OCI-LY7 (cell line): ENCODE results near the gene TOMM20. TPM values are rescaled to one million over a fixed set of nuclear protein-coding genes. Genes with fewer than 3 reads are reported as not detected.
"Not testable (repeated sequence)": the region's sequence is repeated elsewhere in the genome, so short reads cannot be mapped to it uniquely, and the experiment has no call there.

ENCODE experiments used
- BruUV-seq: library from RNA; stranded (reverse); fragments of 400-500 nt; replicated peaks from 2 replicates; lab custom pipeline; 2021; lab: Mats Ljungman, UMichigan
- CTCF ChIA-PET: fragments of 300-600 bp; sonication (Branson Sonifier 250); formaldehyde crosslinking; loops from one replicate; lab custom pipeline; 2022; ENCODE audit warnings: antibody characterized with exemption; ENCODE audit not compliant: unreplicated experiment; lab: Charles Lee
- POLR2A ChIA-PET: fragments of 300-600 bp; sonication (Branson Sonifier 250); formaldehyde crosslinking; loops from one replicate; lab custom pipeline; 2022; ENCODE audit warnings: antibody characterized with exemption; lab: Charles Lee
- DNase-seq: peaks from one replicate; pipeline ENCODE4 v3.0.0-alpha.2; 2015; ENCODE audit warnings: low spot score
- H2AFZ ChIP-seq: fragments of 200-600 bp; sonication (generic), shearing (Covaris generic); 2 replicates; pipeline ENCODE4 v1.6.1; 2014; ENCODE audit warnings: mild to moderate bottlenecking, antibody characterized with exemption, low read length, moderate library complexity
- H3K27ac ChIP-seq: fragments of 200-600 bp; sonication (generic); 2 replicates; pipeline ENCODE4 v1.5.1; 2014; ENCODE audit warnings: mixed run types, low read depth, mild to moderate bottlenecking, moderate library complexity, low read length, inconsistent platforms; ENCODE audit not compliant: poor library complexity, severe bottlenecking
- H3K36me3 ChIP-seq: fragments of 200-600 bp; sonication (generic); 2 replicates; pipeline ENCODE4 v1.6.1; 2014; ENCODE audit warnings: mild to moderate bottlenecking, antibody characterized with exemption, low read length, moderate library complexity, mixed read lengths; ENCODE audit not compliant: insufficient read depth
- H3K4me1 ChIP-seq: fragments of 200-600 bp; sonication (generic); 2 replicates; pipeline ENCODE4 v1.5.1; 2014; ENCODE audit warnings: mild to moderate bottlenecking, low read length; ENCODE audit not compliant: insufficient read depth, poor library complexity, severe bottlenecking
- H3K4me2 ChIP-seq: fragments of 200-600 bp; sonication (generic); 2 replicates; pipeline ENCODE4 v1.6.1; 2014; ENCODE audit warnings: mild to moderate bottlenecking, low read length
- H3K4me3 ChIP-seq: fragments of 200-600 bp; sonication (generic); 2 replicates; pipeline ENCODE4 v1.5.1; 2014; ENCODE audit warnings: mild to moderate bottlenecking, low read depth, low read length; ENCODE audit not compliant: poor library complexity, severe bottlenecking
- H3K79me2 ChIP-seq: fragments of 200-600 bp; sonication (generic); 2 replicates; pipeline ENCODE4 v1.6.1; 2016; ENCODE audit warnings: low read depth, mild to moderate bottlenecking, low read length, moderate library complexity, mixed read lengths; ENCODE audit not compliant: insufficient read depth
- H3K9me2 ChIP-seq: fragments of 200-600 bp; sonication (generic); 2 replicates; pipeline ENCODE4 v1.6.1; 2016; ENCODE audit warnings: mild to moderate bottlenecking, low read length, mixed read lengths; ENCODE audit not compliant: insufficient read depth
- H3K9me3 ChIP-seq: fragments of 200-600 bp; sonication (generic); 2 replicates; pipeline ENCODE4 v1.6.1; 2014; ENCODE audit warnings: mild to moderate bottlenecking, mixed run types, low read length, mixed read lengths
- H4K20me1 ChIP-seq: fragments of 200-600 bp; sonication (generic); 2 replicates; pipeline ENCODE4 v1.6.1; 2014; ENCODE audit warnings: mild to moderate bottlenecking, antibody characterized with exemption, low read length, moderate library complexity, mixed read lengths; ENCODE audit not compliant: insufficient read depth
- CTCF ChIP-seq: fragments of 200-600 bp; sonication (generic); conservative IDR thresholded peaks from 2 replicates; pipeline ENCODE4 v1.5.1; 2014; ENCODE audit warnings: mild to moderate bottlenecking, antibody characterized with exemption, low read length, moderate library complexity, mixed read lengths
- EZH2phosphoT487 ChIP-seq: fragments of 200-600 bp; sonication (generic); IDR thresholded peaks from 2 replicates; pipeline ENCODE4 v1.6.1; 2018; ENCODE audit warnings: low read depth, borderline replicate concordance, mild to moderate bottlenecking, mixed run types, antibody characterized with exemption, low read length, moderate library complexity, mixed read lengths
- intact Hi-C: fragments of 100-400 bp; cut with micrococcal nuclease; formaldehyde crosslinking; loops from one replicate; pipeline ENCODE4 v1.10.0; 2022; ENCODE audit not compliant: unreplicated experiment
- total RNA-seq, 2 experiments: library from RNA; depleted of rRNA in 1 of 2; stranded (reverse); fragments of >200 nt in 1 of 2; shearing (Covaris generic) in 1 of 2; gene quantifications; 2 replicates each; pipeline ENCODE4 v1.2.3, GENCODE V29; 2014 to 2022

Gene TOMM20
- total RNA-seq, 2 experiments from 2014 or later: 76.7 to 133 TPM

- Histone ChIP-seq H3K27ac (peak overlapping the region; percentile 62), H3K4me1 (peaks cover 58% of the 10 kb centered on the region), H3K4me2 (peak overlapping the region; percentile 61), H2AFZ (peak overlapping the region; percentile 94), H4K20me1 (no peaks in the 10 kb centered on the region), H3K4me3 (peak overlapping the region; percentile 23), H3K79me2 (no peaks in the 10 kb centered on the region), H3K9me2 (no peaks in the 10 kb centered on the region), H3K36me3 (no peaks in the 10 kb centered on the region), H3K9me3 (no peaks in the 10 kb centered on the region)
- BruUV-seq: no TSS peak
- no peak for DNase-seq
- CTCF ChIA-PET: no interaction called here
- intact Hi-C loops: loop anchor here (2.0 kb wide), 1 partner anchor 63 kb away; no protein-coding TSS in a partner anchor
- TF ChIP-seq CTCF: no peak
- TF ChIP-seq EZH2phosphoT487: no peak
- POLR2A ChIA-PET: interaction anchor here (0.6 to 1.4 kb wide), 5 partner anchors 9 to 1335 kb away, joined by 3 to 4 read pairs (median 3); no protein-coding TSS in a partner anchor
Measured at GRCh38 chr1:235073968-235074522, 54.6 kb downstream of the TOMM20 start.

- TF ChIP-seq CTCF (no peak), EZH2phosphoT487 (no peak)
- H3K27ac ChIP-seq: no peak overlapping the region
- H4K20me1 ChIP-seq: no peaks in the 10 kb centered on the region
- no peak for DNase-seq
- no peaks in the 10 kb centered on the region for H3K9me3 ChIP-seq
- 0 out of 2 replicates have a peak overlapping the region, but pooled peaks have one; percentile 94 for H2AFZ ChIP-seq
- H3K36me3 ChIP-seq: no peaks in the 10 kb centered on the region
- CTCF ChIA-PET: no interaction called here
- no peaks in the 10 kb centered on the region for H3K79me2 ChIP-seq
- intact Hi-C loops: no loop called here
- no TSS peak for BruUV-seq
- H3K4me3 ChIP-seq: no peak overlapping the region
- POLR2A ChIA-PET: interaction anchor here (0.6 to 1.4 kb wide), 6 partner anchors 8 to 1335 kb away, joined by 3 to 5 read pairs (median 4); no protein-coding TSS in a partner anchor
- peaks cover 52% of the 10 kb centered on the region for H3K4me1 ChIP-seq
- no peaks in the 10 kb centered on the region for H3K9me2 ChIP-seq
- peak overlapping the region; percentile 61; the same call in 1 of the 2 replicates for H3K4me2 ChIP-seq
Measured at GRCh38 chr1:235073331-235073967, 55.2 kb downstream of the TOMM20 start.

GRCh38 chr1:235072577-235072976, 56.1 kb downstream of the TOMM20 start:
- peaks cover 44% of the 10 kb centered on the region for H3K4me1 ChIP-seq
- H3K79me2 ChIP-seq, H4K20me1 ChIP-seq, BruUV-seq, DNase-seq, H3K4me2 ChIP-seq, CTCF ChIA-PET, H3K4me3 ChIP-seq, intact Hi-C loops, H3K36me3 ChIP-seq, H2AFZ ChIP-seq, H3K9me3 ChIP-seq, H3K27ac ChIP-seq, H3K9me2 ChIP-seq: not testable (repeated sequence)
- POLR2A ChIA-PET: interaction anchor here (0.9 to 1.2 kb wide), 2 partner anchors 13 to 56 kb away, joined by 3 to 5 read pairs; no protein-coding TSS in a partner anchor
